GM23248 (cell line): Measurements from ENCODE around the gene MAPK8. TPM values are rescaled to one million over a fixed set of nuclear protein-coding genes. Genes with fewer than 3 reads are reported as not detected.

Experiments
- DNase-seq: peaks from one replicate; pipeline ENCODE4 v3.0.0-alpha.2; 2015
- H2AFZ ChIP-seq: fragments of 200-600 bp; sonication (generic); 2 replicates; pipeline ENCODE4 v1.6.1; 2016; ENCODE audit warnings: antibody characterized with exemption
- H3F3A ChIP-seq: fragments of 200-600 bp; sonication (generic); 2 replicates; pipeline ENCODE4 v1.6.1; 2016; ENCODE audit warnings: mild to moderate bottlenecking, antibody characterized with exemption, mixed run types; ENCODE audit not compliant: insufficient read depth
- H3K27ac ChIP-seq: fragments of 200-600 bp; sonication (generic); 2 replicates; pipeline ENCODE4 v1.5.1; 2016; ENCODE audit warnings: mild to moderate bottlenecking
- H3K27me3 ChIP-seq: fragments of 200-600 bp; sonication (generic); replicated peaks from 2 replicates; pipeline ENCODE4 v1.6.1; 2016; ENCODE audit warnings: mild to moderate bottlenecking; ENCODE audit not compliant: insufficient read depth
- H3K36me3 ChIP-seq: fragments of 200-600 bp; sonication (generic); 2 replicates; pipeline ENCODE4 v1.6.1; 2016; ENCODE audit warnings: low read depth, mild to moderate bottlenecking
- H3K4me1 ChIP-seq: fragments of 200-600 bp; sonication (generic); 2 replicates; pipeline ENCODE4 v1.6.1; 2016; ENCODE audit warnings: mild to moderate bottlenecking; ENCODE audit not compliant: insufficient read depth
- H3K4me2 ChIP-seq: fragments of 200-600 bp; sonication (generic); one replicate; pipeline ENCODE4 v1.6.1; 2016; ENCODE audit warnings: mild to moderate bottlenecking; ENCODE audit not compliant: unreplicated experiment
- H3K4me3 ChIP-seq: fragments of 200-600 bp; sonication (generic); 2 replicates; pipeline ENCODE4 v1.5.1; 2016; ENCODE audit warnings: mild to moderate bottlenecking
- H3K79me2 ChIP-seq: fragments of 200-600 bp; sonication (generic); 2 replicates; pipeline ENCODE4 v1.6.1; 2016; ENCODE audit warnings: mild to moderate bottlenecking; ENCODE audit not compliant: insufficient read depth
- H3K9ac ChIP-seq: fragments of 200-600 bp; sonication (generic); 2 replicates; pipeline ENCODE4 v1.6.1; 2016; ENCODE audit warnings: mild to moderate bottlenecking
- H3K9me2 ChIP-seq: fragments of 200-600 bp; sonication (generic); 2 replicates; pipeline ENCODE4 v1.6.1; 2016; ENCODE audit warnings: mixed run types, mild to moderate bottlenecking, moderate library complexity; ENCODE audit not compliant: insufficient read depth
- H3K9me3 ChIP-seq: fragments of 200-600 bp; sonication (generic); one replicate; pipeline ENCODE4 v1.6.1; 2017; ENCODE audit warnings: low read depth
- H4K20me1 ChIP-seq: fragments of 200-600 bp; sonication (generic); 2 replicates; pipeline ENCODE4 v1.6.0; 2016; ENCODE audit not compliant: insufficient read depth
- EZH2 ChIP-seq: fragments of 200-600 bp; sonication (generic); IDR thresholded peaks from 2 replicates; pipeline ENCODE4 v1.6.1; 2018; ENCODE audit warnings: antibody characterized with exemption, mild to moderate bottlenecking; ENCODE audit not compliant: insufficient read depth, poor library complexity, severe bottlenecking
- EZH2phosphoT487 ChIP-seq: fragments of 200-600 bp; sonication (generic); IDR thresholded peaks from 2 replicates; pipeline ENCODE4 v1.6.1; 2018; ENCODE audit warnings: antibody characterized with exemption, moderate library complexity, mild to moderate bottlenecking, low read depth; ENCODE audit not compliant: insufficient read depth
- WGBS, 2 experiments: methylation state at CpG; one replicate each; pipeline ENCODE4 v1.1.6; 2015 to 2017; ENCODE audit warnings: low lambda C conversion rate in 2 of 2, low coverage in 1 of 2; ENCODE audit errors: missing lambda C conversion rate in 2 of 2; 5-methylcytosine and 5-hydroxymethylcytosine counted together
- in situ Hi-C: fragments of 300-500 bp; cut with MboI; formaldehyde crosslinking; loops from 2 replicates; pipeline ENCODE4 v1.15.0; 2020
- polyA plus RNA-seq: library from polyadenylated mRNA; unstranded; fragments of >200 nt; fragmentation: Nextera tagmentation; extraction: Ambion mirVana; gene quantifications from 2 replicates; pipeline ENCODE4 v1.2.1, GENCODE V29; 2016
- total RNA-seq: library from RNA; depleted of rRNA; stranded (reverse); fragments of >200 nt; shearing (Covaris generic); gene quantifications from 2 replicates; pipeline ENCODE4 v1.2.3, GENCODE V29; 2014

The MAPK8 gene
- total and polyA plus RNA-seq, 2 experiments from 2014 or later: 44.4 to 78.7 TPM

- Histone ChIP-seq H3K9me3 (no peaks in the 10 kb centered on the region), H2AFZ (no peak overlapping the region)
- in situ Hi-C loops: no loop called here
Observed at GRCh38 chr10:48302515-48303476, 3.7 kb upstream of the MAPK8 start.

GRCh38 chr10:48305905-48306264 lies 592 bp upstream of the MAPK8 start:
- Histone ChIP-seq H3K4me2 (peak overlapping the region; percentile 32), H3K9me2 (no peaks in the 10 kb centered on the region), H4K20me1 (no peaks in the 10 kb centered on the region; the same call in 1 of the 2 replicates), H3F3A (peaks cover 25% of the 10 kb centered on the region), H2AFZ (peak overlapping the region; percentile 54; the same call in 1 of the 2 replicates), H3K9ac (peak overlapping the region; percentile 88), H3K4me3 (peak overlapping the region; percentile 88), H3K9me3 (no peaks in the 10 kb centered on the region), H3K27ac (no peak overlapping the region), H3K79me2 (peaks cover 39% of the 10 kb centered on the region), H3K36me3 (no peaks in the 10 kb centered on the region), H3K27me3 (peaks cover 5% of the 10 kb centered on the region; the same call in 1 of the 2 replicates), H3K4me1 (peaks cover 28% of the 10 kb centered on the region)
- in situ Hi-C loops: no loop called here
- TF ChIP-seq EZH2: no peak
- no peak for TF ChIP-seq EZH2phosphoT487
- DNase-seq: no peak
- WGBS, 2 experiments: 47 to 48% methylated on average over 9 of the region's 9 CpGs

More at GRCh38 chr10:48302515-48303476, 3.7 kb upstream of the MAPK8 start:
- no peak for DNase-seq
- H3K79me2 ChIP-seq: peaks cover 9% of the 10 kb centered on the region
- H3K27me3 ChIP-seq: peaks cover 28% of the 10 kb centered on the region
- TF ChIP-seq EZH2phosphoT487 (no peak), EZH2 (no peak)
- H3K9ac ChIP-seq: no peak overlapping the region
- WGBS, 2 experiments: 63 to 68% methylated on average over 8 of the region's 8 CpGs
- H3K36me3 ChIP-seq: no peaks in the 10 kb centered on the region
- no peaks in the 10 kb centered on the region for H3K9me2 ChIP-seq
- H3K4me2 ChIP-seq: no peak overlapping the region
- H4K20me1 ChIP-seq: no peaks in the 10 kb centered on the region
- no peak overlapping the region for H3K4me3 ChIP-seq
- no peak overlapping the region for H3K27ac ChIP-seq
- H3K4me1 ChIP-seq: peaks cover 2% of the 10 kb centered on the region; the same call in 1 of the 2 replicates
- peaks cover 10% of the 10 kb centered on the region for H3F3A ChIP-seq

DNA sequence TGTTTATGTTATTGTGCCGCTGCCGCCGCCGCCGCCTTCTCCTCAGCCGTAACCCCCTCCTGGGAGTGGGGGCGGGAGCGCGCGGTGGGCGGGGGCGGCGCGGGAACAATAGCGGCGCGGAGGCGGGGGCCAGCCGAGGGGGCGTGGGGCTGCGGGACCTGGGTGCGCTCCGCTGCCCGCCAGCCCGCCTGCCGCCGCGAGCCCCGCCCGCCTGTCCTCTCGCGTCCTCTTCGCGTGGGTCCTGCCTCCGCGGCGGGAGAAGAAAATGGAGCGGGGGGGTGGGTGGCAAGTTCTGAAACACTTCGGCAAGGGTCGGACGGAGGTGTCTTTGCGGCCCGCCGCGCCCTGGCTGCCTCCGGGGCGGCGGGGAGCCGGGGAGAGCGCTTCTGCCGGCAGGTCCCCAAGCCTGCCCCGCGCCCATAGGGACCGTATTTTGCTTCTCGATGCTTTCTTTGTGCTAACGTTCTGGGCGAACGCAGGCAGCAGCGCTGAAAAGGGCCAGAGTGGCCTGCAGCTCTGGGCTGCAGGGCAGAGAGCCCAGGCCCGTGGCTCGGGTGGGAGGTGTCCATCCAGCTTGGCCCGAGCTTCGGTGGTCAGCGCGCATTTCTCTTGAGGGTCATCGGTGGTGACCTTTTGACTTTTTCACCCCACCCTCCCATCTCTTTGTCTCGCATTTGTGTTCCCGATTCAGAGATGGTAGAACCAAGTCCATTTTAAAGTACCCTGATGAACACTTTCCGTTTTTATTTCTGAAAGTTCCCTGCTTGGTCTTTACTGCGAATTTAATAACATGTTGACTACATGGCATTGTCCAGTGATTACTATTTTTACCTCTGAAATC lies 613 bp downstream of the MAPK8 start:
- H3K9me3 ChIP-seq: no peaks in the 10 kb centered on the region
- 1 to 2% methylated on average over 20 to 68 of the region's 70 CpGs for WGBS, 2 experiments
- peak overlapping the region; percentile 82 for H2AFZ ChIP-seq
- no peaks in the 10 kb centered on the region; the same call in 1 of the 2 replicates for H4K20me1 ChIP-seq
- in situ Hi-C loops: no loop called here
- TF ChIP-seq EZH2 (no peak), EZH2phosphoT487 (no peak)
- peaks cover 51% of the 10 kb centered on the region for H3K79me2 ChIP-seq
- H3K36me3 ChIP-seq: no peaks in the 10 kb centered on the region
- no peaks in the 10 kb centered on the region for H3K9me2 ChIP-seq
- peak overlapping the region; percentile 70 for H3K27ac ChIP-seq
- peaks cover 28% of the 10 kb centered on the region for H3F3A ChIP-seq
- peak overlapping the region; percentile 88 for H3K9ac ChIP-seq
- 0 out of 2 replicates have a peak, but pooled peaks cover 4% of the 10 kb centered on the region for H3K27me3 ChIP-seq
- H3K4me1 ChIP-seq: peaks cover 29% of the 10 kb centered on the region
- peak; percentile 75 for DNase-seq
- peak overlapping the region; percentile 74 for H3K4me2 ChIP-seq
- H3K4me3 ChIP-seq: peak overlapping the region; percentile 88

GRCh38 chr10:48307711-48308018 lies 1.2 kb downstream of the MAPK8 start:
- in situ Hi-C loops: no loop called here
- Histone ChIP-seq H3K9me3 (no peaks in the 10 kb centered on the region), H3K9ac (peak overlapping the region; percentile 88), H3K4me1 (peaks cover 35% of the 10 kb centered on the region), H4K20me1 (no peaks in the 10 kb centered on the region; the same call in 1 of the 2 replicates), H3K79me2 (peaks cover 57% of the 10 kb centered on the region), H3K4me3 (peak overlapping the region; percentile 88), H3K27me3 (0 out of 2 replicates have a peak, but pooled peaks cover 4% of the 10 kb centered on the region), H3K9me2 (no peaks in the 10 kb centered on the region), H3K27ac (peak overlapping the region; percentile 70; the same call in 1 of the 2 replicates), H3K4me2 (peak overlapping the region; percentile 74), H3F3A (peaks cover 34% of the 10 kb centered on the region), H3K36me3 (no peaks in the 10 kb centered on the region), H2AFZ (peak overlapping the region; percentile 82)
- WGBS, 2 experiments: 4 to 6% methylated on average over 3 of the region's 3 CpGs
- TF ChIP-seq EZH2phosphoT487 (no peak), EZH2 (no peak)
- no peak for DNase-seq
